Activated CD4-positive, alpha-beta T cell treated with anti-CD3 and anti-CD28 coated beads for 4 hours (primary cell): ENCODE data around the gene CCDC192.
"Not testable (repeated sequence)": the region's sequence is repeated elsewhere in the genome, so short reads cannot be mapped to it uniquely, and the experiment has no call there.

Experiments used
- DNase-seq, 2 donors: peaks; one replicate each; pipeline ENCODE4 v3.0.0-alpha.2; 2020

CCDC192 gene, protein sequence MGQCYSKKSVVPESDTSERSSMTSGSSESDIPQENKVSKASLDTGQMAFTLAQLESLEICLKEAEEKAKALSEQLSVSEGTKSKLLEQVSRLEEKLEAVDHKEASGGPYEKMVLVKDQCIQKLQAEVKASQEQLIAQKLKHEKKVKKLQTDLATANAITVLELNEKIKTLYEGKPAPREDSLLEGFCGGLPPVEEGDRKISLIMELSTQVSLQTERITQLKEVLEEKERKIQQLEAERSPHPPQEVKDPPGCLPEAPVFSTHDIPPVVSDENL

DNA sequence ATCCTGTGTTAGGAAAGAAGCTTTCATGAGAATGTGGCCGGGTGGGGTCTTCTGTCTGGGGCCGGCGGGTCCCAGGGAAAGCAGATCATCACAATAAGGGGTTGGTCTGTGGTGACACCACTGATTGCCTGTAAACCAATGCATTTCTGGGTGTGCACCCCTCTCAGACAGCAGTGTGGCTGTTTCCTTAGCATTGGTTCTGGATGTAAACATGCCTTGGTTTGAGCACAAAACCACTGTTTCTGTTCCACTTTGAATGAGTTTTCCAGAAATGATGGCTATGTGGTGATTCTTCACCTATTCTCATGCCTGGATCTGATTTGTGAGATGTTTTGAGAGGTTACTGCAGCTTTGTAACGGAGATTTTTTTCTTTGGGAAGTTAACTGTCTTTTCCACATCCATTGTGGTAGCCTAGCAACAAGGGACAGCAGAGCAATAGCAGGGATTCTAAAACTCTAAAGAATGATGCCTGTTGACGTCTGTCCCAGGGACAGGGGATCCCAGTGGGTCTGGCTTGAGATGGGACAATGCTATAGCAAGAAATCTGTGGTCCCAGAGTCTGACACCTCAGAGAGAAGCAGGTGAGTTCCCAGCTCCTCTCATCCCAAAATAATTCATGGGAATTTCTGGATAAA, at the start of gene CCDC192:
Gene CCDC192, plus strand, starts transcription at position 466 of the 636 bp plus-strand sequence. Its CDS starts 55 bp downstream, at position 521.
- no peak for DNase-seq

DNA sequence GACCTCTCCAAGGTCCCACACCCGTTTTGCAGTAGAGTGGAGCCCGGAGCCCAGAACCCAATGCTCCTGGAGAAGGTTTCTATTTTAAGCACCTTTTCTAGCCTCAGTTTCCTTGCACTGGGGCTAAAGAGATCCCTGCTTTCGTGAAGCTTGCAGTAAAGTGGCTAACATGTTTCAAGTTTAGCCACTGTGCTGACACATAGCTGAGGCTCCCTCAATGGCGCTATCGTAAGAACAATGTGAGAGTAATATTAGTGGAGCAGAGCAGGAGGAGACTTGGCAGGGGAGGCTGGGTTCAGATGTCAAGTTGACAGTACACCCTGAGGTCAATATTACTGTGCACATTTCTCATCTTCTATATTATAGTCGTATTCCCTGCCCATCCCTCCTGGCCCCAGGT, 46.4 kb upstream of the CCDC192 start:
- DNase-seq, result no peak

DNA sequence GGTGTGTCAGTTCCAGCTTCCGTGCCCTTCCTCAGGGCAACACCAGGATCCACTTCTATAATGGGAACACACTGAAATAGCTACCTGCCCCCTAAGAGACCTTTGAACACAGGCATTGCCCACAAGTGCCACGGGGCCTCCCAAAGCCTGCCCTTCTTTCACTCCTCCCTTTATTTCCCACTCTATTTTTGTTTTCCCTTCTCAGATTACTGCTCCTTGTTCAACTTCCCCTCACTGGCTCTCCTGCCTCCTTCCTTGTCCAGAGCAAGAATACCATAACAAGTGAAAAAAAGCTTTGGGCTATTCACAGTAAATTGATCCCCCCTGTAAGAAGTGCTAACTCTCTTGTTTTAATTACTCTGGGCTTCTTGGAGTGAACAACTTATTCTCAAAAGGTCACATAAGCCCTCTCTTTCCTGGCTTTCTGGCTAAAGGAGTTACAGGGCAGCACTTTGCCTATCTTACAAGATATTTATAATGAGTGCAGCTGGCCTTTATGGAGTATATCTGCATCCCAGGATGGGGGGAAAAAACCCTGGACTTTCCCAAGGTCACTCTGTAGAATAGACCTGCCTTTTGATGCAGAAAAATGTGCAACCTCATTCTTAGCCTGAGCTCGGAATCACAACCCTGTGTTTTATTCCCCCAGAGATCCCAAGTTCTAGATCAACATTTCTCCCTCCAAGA, 43.0 kb upstream of the CCDC192 start:
- DNase-seq, result no peak

DNA sequence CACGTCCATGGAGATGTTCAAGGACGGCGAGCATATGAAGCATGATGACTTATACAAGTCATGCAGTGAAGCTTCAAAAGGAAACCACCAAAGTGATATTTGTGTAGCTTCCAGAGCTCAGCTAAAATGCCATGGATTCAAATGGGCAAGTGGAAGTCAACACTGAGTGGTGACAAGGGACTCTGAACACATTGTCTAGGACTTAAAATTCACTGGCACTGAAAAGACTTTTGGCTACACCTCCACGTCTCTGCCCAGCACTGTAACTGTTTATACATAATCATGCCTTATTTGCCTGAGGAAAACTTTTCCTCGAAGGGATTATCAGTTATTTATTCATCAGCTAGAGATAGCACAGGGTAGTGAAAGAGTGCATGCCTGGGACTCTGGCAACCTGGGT, 39.1 kb upstream of the CCDC192 start:
- no peak for DNase-seq

DNA sequence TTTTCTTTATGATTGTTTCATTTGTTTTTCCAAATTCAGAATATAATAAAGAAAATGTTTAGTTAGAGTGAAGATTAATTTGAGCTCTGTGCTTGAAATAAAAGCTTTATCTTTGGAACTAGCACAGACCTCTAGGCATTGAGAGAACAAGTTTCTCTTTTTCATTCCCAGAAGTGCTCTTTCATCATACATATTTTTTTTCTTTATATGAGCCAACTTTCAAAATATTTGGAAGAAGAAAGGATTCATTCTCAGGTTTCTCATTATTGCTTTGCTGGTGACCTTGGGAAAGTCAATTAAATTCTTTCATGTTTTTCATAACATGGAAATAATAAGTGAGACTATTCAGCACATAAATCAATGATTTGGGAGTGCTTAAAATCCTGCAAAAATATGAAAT, 37.5 kb upstream of the CCDC192 start:
- DNase-seq, result no peak

DNA sequence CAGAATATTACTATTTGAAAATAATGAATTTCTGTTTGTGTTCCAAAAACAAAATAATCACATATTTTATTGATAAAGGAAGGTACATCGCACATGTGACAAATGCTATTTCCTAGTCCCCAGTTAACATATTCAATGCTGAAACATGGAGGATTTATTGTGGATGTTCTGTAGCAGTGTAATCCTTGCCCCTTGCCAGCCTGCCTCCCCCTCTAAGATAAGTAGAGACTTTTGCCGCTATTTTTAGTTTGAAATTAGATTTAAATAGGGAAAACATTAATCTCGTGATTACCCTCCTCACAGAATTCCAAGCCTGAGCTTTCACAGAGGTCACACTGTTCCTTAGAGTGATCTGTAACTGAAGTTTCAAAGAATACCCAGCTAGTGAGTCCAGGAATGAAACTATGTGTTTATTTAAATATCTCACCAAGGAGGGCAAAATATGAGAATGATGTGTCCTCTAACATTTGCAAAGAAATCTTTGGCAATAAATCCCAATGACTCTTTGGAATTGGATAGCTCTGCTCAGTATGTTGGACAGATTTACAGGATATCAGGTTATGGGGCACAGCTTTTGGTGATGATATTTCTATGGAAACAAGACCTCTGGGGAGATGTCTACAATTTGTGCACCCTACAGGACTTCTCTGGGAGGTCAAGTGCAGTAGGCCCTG, 37.0 kb upstream of the CCDC192 start:
- no peak for DNase-seq

DNA sequence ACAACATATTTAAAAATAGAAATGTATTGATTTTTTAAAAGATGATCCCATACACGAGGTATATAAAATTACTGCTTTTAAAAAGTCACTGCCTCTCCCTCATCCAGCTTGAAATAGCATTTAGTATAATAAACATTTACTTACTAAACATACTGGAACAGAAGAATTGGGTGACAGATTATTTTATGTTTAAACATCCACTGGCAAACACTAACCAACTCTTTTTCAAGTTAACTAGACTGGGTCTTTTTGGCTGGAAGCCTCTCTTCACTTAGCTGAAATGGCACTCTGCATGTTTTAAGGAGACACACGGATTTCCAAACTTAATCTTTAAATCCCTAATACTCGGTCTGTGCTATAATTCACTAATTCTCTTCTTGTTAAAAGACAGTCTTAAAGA, 35.3 kb upstream of the CCDC192 start:
- no peak for DNase-seq

DNA sequence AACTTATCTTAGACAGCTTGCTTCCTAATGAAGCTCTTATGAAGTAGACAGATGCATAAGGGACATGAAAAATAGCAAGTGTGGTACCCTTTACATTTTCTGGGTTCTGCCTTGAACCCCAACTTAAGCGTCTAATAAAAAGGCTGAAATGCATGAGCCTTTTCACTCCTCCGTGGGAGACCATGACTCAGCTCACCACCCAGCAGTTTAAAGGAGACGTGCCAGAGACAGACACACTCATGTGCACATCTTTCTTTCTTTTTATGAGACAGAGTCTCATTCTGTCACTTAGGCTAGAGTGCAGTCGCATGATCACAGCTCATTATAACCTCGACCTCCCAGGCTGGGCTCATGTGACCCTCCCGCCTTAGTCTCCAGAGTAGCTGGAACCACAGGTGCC, 32.0 kb upstream of the CCDC192 start:
- no peak for DNase-seq

DNA sequence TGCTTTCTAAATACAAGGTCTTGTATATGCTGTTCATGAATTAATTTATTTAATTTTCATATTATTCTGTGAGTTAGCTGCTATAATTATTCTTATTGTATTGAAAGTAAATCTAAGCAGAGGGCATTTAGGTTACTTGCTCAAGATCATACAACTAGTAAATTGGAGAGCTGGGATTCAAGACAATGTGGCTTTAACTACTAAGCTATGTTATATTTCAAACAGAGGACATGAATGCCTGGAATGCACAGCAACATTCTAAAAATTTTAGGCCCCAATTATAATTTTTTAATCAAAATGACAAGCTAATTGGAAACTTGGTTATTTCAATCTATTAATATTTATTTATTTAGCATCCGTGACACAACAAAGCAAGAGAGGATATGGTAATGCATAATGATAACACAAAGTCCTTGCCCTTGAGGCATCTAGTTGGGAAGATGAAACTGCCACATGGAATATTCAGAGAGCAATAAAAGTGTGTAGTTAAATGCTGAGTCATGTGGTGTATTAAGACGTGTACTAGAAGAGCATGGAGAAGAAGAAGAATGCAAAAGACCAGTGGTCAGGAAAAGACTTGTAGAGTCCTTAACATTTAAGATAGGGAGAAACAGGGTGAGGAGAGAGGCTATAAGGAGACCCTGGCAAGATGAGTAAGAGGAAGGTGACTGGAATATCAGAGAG, 29.9 kb upstream of the CCDC192 start:
- no peak for DNase-seq

DNA sequence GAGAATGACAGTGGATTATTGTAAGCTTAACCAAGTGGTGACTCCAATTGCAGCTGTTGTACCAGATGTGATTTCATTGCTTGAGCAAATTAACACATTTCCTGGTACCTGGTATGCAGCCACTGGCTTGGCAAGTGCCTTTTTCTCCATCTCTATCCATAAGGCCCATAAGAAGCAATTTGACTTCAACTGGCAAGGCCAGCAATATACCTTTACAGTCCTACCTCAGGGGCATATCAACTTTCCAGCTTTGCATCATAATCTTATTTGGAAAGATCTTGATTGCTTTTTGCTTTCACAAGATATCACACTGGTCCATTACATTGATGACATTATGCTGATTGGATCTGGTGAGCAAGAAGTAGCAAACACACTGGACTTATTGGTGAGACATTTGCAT, 26.2 kb upstream of the CCDC192 start:
- not testable (repeated sequence) for DNase-seq

DNA sequence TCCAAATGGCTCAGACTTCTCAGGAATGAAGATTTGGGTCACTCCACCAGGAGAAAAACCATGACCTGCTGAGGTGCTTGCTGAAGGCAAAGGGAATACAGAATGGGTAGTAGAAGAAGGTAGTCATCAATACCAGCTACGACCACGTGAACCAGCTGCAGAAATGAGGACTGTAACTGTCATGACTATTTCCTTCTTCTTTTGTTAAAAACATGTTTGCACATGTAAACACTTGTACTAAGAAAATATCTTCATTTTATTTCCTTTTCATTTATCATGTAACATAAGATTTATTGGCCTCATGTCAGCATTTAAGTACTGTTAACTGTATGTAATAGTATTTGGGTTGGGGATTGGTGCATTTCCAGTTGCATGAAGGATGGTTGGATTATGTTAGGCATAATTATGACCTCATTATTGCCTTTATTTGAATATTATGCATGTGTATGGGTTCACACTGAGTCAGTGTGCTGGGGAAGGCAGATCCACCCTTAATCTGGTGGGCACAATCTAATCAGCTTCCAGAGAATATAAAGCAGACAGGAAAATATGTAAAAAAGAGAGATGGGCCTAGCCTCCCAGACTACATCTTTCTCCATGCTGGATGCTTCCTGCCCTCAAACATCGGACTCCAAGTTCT, 23.4 kb upstream of the CCDC192 start:
- not testable (repeated sequence) for DNase-seq

DNA sequence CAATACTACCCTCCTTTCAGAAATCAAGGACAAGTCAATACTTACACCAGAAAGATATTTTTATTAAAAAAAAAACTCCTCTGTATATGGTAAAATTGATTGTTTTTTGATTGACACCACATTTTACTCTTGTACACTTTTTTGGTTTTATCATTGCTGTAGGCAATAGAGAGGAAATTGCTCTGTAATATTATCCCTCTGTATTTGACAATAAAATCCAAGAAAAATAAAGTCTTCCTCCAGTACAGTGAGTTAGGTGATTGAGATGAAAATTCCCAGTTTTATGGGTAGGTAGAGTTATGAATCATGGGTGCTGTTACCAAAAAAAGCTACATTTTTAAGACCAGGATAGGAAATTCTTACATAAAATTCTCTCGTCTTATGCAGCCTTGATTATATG, 22.6 kb upstream of the CCDC192 start:
- DNase-seq, result no peak

DNA sequence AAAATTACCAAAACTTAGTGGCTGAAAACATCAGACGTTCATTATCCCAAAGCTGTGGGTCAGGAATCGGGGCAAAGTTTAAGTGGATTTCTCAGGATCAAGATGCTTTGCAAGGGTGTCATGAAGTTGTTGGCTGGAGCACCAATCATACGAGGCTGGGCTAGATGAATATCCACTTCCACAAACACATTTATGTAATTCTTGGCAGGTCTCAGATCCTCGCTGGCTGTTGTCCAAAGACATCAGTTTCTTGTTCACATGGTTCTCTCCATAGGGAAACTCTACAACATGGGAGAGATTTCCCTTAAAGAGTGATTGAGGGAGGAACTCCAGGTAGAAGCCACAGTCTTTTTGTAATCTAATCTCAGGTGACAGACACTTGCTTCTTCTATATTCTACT, 20.2 kb upstream of the CCDC192 start:
- no peak for DNase-seq

DNA sequence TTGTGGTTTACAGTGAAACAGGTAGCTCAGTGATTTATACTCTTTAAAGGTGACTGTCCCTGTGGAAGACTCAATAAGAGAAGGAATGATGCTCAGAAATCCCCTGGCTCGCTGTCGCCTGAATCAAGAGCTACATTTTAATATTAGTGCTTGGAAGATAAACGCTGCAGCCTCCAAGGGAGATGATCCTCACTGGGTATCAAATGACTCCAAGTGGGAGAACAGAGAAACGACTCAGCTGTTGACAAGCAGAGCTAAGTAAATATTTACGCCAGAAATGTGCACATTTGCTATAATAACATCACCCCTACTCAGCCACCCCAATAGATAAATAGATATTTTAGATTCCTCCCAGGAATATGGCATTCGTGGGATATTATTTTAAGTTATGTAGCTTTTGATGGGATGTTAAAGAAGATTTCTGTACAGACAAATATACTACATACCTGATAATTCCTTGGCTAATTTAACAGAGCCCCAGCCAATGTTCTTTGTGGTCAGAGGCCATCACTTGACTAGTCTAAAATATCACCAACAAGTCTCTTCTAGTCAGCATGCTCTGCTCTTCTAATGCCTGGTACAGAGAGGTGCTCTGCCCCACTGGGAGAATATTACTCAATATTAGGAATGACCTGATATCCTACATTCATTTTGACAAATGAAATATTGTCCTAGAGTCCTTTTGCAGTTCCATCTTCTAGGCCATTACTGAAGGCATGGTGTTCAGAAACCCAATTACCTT, 18.3 kb upstream of the CCDC192 start:
- no peak for DNase-seq

DNA sequence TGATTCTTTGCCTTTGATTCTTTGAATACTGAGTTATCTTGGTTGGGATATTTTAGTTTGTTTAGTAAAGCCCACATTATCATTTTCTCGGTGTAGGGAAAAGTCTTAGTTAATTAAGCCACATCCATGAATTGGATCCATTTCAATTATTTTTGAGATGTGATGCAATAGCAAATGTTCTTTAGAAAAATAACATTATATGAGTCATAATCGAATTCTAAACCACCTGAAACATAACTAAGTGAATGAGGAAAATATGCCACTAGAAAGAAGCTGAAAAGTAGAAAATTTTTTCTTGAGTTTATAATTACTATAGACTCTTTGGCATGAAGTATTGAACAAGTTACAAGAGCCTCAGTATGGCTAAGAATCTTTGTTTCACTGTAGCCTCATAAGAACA, 17.5 kb upstream of the CCDC192 start:
- DNase-seq, result no peak

DNA sequence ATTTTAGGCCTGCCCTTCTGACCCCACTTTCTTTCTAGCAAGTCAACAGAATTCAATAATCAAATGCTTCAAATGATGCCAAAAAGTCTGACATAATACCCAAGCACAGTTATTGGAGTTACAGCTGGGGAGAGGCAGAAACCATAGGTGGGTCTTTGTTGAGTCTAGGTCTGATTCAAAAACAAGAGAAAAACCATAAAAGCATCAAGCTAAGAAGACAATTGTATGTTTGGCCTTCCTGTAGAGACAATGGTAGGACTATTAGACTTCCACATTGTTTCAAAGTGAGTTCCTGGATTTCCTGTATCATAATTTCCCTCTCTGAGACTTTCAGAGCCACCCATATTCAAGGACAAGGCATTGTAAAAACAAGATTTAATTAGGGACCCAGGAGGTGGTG, 16.8 kb upstream of the CCDC192 start:
- DNase-seq, result no peak

DNA sequence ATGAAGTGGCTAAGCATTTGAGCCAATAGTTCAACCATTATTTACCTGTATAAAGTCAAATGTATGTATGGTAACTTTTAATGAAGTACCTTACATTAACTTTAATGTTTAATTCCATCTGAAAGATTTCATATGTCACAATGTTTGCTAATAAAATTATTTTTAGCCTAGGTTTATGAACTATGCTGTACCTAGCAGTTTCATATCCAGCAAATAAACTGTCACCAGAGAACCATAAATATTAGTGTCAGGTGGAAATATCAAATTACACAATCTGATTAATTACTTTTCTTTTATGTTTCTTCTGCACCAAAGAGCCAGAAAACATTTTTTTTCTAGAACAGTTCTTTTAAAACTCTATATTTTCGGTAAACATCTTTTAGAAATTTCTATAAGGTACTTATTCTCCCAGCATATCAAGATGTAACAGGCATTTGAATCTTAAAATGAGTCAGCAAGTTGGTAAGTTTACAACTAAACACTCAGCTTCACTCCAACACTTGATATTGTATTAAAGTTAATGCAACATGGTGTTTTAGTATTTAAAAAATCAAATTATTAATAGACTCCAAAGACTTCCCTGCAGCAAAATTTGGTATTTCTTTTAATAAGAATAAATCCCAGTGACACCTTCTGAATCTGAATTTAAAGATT, 8.5 kb upstream of the CCDC192 start:
- no peak for DNase-seq

DNA sequence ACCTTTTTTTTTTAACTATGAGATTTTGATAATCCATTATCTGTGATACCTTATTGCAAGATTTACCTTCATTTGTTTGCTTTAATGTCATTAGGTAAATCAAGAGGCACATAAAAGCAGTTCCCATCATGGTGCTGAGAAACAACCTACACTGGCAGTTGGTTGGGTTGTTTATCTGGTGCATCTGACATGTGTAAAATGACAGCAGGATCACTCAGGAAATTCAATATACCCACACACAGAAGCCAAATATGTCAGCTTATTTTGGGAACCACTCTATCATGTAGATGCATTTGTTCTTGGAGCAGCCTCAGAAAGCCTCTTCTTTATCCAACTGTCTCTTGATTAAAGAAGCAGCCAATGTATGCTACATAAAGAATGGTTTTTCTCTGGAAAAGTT, 7.8 kb upstream of the CCDC192 start:
- DNase-seq, result no peak

DNA sequence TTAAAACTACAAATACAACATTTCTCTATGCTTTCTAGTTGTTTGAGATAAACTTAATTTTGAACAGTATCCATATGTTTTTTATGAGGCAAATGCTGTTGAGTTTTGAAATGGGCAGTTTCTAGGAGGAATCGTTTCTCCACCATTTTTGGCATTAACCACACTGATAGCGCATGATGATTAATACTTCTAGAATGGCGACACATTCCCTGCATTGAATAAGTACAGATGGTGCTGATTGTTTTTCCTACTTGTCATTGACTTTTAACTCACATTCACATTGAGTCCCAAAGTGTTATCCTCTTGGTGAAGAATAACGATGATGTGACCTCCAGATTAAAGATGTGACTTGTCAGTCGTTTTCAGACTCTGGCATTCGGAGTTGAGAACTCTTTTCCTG, 6.5 kb upstream of the CCDC192 start:
- no peak for DNase-seq

DNA sequence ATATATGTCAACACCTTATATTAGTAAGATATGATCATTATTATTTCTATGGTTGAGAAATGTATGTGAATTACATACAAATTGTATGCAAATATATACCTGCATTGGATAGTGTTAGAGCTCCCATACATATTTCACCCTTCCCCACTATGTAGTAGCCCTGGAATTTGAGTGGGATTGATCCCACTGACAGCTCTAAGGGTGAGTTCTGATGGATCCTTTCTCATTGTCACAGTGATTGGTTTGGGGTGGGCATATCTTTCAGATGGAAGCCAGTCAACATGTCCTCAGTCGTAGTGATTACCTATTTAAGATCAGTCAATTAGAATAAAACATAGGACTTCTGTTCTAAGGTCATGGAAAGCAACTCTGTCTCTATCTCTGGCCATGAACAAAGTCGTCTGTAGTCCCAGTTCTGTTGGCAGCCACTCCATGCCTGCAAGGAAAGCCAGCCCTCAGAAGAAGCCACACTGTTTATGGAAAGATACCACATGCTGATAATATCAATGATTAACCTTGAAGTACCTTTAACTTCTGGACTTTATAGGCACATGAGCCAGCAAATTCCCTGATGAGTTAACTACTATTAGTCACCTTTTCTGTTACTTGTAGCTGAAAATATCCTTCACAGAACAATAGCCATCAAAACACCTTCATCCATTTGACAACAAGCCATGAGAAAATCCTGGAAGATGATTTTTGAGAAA, 5.1 kb upstream of the CCDC192 start:
- DNase-seq, result no peak

DNA sequence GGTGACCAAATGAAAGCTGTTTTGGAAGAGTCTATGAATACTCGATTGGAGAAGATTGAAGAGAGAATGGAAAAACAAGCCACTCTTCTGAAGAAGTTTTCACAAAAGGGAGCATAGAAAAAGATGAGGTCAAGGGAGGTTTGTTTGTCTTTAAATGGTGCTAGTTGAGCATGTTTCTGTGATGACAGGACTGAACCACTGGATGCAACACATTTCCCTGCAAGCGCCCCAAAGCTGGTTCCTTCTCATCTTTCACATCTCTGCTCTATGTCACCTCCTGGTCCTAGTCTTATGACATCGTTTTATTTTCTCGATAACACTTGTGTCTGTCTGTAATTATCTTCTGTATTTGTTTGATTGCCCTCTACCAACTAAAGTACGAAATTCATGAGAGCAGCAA, 3.8 kb upstream of the CCDC192 start:
- no peak for DNase-seq
